HG02610 (cell line): ENCODE measurements around the gene NINJ2.

ENCODE experiments used
- ATAC-seq: cut with Tn5 transposase; IDR thresholded peaks from one replicate; pipeline ENCODE4 v1.9.1; 2021; ENCODE audit warnings: mild to moderate bottlenecking, moderate library complexity; ENCODE audit not compliant: unreplicated experiment

The NINJ2 gene

DNA sequence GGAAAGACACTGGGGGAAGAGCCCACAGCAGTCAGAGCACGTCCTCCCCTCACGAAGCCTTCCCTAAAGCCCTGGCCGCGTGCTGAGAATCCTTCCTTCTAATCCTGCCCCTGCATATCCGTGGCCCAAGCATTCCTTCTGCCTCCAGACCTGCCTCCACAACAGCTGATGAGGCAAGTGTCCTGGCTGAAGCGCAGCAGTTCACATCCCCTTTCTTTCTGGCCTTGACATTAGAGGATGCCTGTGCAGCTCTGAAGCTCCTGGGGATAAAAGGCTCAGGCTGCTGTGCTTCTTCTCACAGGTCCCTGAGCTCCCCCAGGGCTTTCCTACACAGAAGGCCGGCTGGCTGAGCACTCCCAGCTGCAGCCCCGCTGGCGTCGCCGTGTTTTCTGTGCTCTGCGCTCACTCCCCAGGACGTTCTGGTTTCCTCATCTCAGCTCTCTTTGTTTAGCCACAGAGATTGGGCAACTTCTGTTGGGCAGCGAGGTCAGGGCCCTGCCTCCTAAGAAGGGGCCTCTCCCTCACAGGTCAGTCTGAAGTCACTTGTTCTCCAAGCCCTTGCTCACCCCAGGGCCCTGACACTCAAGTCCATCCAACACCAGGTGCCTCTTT, 45.8 kb downstream of the NINJ2 start:
- ATAC-seq, result no peak

DNA sequence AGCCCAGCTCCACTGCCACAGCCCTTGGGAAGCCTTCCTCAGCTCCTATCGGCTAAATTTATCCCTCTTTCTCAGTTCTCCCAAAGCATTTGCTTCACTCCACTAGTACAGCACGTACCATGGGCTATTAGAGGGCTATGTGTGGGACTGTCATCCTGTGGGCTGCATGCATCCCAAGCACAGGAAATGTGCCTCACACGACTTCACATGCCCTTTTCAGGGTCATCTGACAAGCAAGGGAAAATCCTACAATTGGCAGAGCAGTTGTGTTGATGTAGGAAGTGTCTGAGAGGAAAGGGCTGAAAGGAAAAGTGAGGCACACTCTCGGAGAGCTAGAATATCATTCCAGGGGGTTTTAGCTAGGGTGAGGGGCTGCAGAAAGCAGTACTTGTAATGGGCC, 47.6 kb downstream of the NINJ2 start:
- ATAC-seq, result no peak

DNA sequence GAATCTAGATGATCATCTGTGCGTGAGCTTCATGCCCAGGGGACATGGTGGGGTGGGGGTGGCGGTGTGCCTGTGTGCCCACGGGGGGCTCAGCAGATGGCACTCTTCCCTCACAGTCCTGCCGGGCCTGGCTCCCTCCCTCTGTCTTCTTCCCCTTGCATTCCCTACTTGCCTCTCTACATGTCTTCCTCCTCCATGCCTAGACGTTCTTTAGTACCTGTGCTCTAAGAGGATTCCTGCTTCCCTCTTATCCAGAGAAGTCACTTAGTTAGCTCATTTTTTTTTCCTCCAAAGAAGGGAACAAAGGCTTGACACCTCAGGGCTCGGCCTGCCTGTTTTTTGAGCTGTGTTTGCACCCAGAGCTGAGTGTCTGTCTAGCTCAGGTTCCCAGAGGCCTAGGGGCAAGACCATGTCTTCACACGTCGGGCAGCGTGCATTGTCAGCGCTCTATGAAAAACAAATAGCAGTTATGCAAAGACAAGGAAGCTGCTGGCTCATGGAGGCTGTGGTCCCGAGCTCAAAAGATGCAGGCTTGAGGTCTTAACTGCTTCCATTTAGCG, 48.8 kb downstream of the NINJ2 start:
- ATAC-seq, result no peak

DNA sequence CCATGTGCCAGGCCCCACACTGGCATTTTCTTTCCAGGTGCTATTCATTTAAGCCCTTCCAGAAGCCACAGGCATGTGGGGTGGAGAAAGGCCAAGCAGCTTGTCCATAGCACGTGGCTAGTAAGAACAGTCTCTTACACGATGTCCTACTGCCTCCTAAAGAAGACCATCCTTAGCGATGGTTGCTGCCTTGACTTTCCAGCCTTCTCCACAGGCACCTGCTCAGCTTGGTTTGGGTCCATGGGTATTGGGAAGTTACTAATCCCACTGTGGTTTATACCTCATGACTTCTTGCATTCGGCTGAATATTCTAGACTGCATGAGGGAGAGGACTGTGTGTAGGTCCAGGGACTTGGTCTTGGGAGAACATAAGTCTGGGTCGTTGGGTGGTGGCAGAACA, 49.2 kb downstream of the NINJ2 start:
- no peak for ATAC-seq

DNA sequence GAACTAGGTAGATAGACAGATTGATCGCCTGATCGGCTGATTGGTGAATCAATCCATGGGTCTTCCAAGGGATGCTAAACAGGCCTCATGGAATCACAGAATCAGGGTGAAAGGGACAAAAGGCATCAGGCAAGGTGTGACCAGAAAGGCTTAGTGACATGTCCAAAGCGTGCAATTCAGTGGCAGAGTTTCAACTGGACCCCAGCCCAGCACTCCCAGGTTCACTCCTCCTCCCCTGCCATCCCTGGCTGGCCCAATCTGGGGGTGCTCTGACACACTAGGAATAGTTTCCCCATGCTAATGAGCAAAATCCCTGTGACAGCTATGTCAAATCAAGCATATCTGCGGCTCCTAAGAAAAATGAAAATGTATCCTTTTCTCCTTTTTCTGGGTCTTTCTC, 50.4 kb downstream of the NINJ2 start:
- ATAC-seq, result no peak

GRCh38 chr12:612293-612692, 51.0 kb downstream of the NINJ2 start:
- ATAC-seq, result no peak

GRCh38 chr12:611721-612120, 51.5 kb downstream of the NINJ2 start:
- ATAC-seq, result no peak

- ATAC-seq, result no peak
Observed at GRCh38 chr12:608921-609320, 54.3 kb downstream of the NINJ2 start.

- no peak for ATAC-seq
Observed at GRCh38 chr12:608413-608812, 54.8 kb downstream of the NINJ2 start.

- no peak for ATAC-seq
Observed at GRCh38 chr12:607541-608001, 55.7 kb downstream of the NINJ2 start.

DNA sequence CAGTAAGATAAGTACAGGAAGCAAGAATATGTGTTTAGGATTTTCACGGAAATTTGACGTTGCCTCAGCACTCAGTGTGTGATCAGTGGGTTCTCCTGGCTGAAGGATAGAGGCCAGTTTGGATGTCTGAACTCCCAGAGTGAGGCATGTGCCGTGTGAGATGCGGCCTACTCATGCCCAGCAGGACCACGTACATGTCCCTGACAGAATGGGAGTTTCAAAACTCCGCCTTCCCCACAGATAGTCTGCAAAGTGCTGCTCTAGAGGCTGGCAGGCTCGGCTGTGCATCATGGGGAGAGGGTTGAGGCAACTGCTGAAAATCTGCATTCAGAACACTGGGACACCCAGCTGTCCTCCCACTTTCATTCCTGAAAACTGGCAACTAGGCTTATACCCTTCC, 58.3 kb downstream of the NINJ2 start:
- no peak for ATAC-seq

GRCh38 chr12:602700-603068, 60.6 kb downstream of the NINJ2 start:
- no peak for ATAC-seq

DNA sequence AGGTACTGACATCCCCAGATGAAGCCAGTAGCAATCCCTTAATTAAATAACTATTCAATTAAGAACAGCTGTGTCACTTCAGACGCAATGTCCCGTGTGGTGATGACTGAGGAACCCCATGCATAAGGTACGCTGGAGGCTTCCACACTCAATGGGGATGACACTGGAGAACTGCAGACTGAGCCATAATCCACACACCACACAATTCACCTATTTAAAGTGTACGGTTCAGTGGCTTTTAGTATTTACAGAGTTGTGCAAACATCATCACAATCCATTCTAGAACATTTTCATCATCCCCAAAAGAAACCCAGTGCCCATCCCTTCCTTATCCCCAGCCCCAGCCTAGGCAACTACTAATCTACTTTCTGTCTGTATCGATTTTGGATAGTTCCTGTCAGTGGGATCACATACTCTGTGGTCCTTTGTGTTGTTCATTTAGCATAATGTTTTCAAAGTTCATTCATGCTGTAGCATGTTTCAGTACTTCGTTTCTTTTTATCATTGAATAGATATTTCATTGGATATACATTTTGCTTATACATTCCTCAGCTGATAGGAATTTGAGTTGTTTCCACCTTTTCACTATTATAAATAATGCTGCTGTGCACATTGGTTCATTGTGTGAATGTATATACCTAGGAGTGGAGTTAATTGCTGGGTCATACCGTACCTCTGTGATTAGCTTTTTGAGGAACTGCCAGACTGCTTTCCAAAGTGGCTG, 61.1 kb downstream of the NINJ2 start:
- no peak for ATAC-seq

DNA sequence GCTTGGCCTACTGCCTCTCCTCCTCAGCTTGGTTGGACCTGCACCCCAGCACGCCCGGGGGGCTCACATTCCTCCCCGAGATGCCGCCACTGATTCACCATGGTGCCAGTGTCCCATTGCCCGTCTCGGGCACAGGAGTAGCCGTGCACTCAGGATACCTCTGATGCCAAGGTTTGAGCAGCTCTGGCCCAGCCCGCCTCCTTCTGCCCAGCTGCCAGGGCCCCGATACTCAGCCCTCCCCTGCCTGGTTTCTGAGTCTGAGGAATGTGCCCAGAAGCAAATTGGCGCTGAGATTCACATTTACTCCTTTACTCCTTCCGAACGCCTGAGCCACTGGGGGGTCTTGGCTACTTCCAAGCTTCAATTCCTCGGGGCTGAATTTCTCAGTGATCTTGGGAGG, 63.5 kb downstream of the NINJ2 start:
- ATAC-seq, result no peak

DNA sequence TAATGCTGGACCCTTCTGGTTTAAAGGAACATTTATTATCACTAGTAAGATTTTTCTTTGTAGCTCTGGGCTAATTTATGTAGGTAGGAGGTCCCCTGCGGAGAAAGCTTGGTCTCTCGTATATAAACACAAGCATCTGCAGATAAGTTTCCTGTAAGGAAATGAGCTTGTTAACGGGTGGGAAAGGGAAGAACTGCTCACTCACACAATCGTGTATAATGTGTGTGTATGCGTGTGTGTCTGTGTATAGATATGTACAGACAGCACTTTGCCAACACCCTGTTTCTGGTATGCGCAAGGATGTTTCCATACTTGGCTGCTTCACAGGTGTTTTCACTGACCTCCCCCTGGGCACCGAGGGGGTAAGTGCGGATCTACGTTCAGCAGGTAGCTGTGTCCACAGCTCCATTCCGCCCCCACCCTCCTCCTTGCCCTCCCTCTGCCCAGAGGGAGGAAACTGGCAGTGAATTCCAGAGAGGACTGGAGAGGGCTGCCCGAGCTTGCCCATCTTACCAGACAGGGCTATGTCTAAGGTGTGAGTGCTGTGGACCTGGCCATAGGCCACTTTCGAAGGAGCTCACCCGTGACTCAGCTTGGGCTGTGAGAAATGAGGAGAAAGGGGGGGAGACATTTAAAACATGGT, 65.2 kb downstream of the NINJ2 start:
- no peak for ATAC-seq

DNA sequence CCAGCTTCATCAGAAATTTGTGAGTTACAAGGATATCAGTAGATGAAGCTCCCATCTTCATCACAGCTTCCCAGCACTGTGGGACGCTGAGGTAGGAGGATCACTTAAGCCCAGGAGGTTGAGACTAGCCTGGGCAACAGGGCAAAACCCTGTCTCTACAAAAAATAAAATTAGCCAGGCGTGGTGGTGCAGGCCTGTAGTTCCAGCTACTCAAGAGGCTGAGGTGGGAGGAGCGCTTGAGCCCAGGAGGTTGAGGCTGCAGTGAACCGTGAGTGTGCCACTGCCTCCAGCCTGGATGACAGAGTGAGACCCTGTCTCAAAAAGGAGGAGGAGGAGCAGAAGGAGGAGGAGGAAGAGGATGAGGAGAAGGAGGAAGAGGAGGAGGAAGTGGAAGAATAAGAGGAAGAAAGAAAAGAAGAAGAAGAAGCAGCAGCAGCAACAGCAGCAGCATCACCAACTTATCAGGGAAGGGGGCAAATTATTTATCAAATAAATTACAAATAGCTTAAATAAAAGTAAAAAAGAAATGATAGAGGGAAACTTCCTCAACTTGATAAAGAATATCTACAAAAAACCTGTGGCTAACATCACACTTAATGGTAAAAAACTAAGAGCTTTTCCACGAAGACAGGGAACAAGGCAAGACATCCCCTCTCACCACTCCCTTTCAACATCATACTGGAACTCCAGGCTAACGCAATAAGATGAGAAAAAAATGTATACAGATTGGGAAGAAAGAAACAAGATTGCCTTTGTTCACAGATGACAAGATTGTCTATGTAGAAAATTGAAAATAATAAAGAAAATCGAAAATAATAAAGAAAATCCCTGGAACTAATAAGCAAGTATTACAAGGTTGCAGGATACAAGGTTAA, 69.6 kb downstream of the NINJ2 start:
- ATAC-seq, result no peak

DNA sequence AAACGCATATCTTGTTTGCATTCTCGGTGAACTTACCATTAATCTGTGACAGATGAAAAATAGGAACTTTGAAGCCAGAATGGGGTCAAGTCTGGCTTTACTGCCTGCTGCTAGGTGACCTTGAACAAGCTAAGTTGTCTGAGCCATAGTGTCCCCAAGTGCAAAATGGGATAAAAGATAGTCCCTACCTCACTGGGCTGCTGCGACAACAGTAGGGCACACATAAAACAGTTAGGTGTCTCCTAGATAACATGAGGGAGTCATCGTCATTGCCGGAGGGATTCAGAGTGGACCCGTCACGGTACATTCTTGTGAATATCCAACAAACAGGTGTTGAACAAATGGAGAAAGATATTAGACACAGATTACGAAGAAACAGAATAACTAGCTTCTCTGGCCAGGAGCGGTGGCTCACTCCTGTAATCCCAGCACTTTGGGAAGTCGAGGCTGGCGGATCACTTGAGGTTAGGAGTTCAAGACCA, 71.2 kb downstream of the NINJ2 start:
- no peak for ATAC-seq

- no peak for ATAC-seq
Observed at GRCh38 chr12:591167-592023, 71.8 kb downstream of the NINJ2 start.

DNA sequence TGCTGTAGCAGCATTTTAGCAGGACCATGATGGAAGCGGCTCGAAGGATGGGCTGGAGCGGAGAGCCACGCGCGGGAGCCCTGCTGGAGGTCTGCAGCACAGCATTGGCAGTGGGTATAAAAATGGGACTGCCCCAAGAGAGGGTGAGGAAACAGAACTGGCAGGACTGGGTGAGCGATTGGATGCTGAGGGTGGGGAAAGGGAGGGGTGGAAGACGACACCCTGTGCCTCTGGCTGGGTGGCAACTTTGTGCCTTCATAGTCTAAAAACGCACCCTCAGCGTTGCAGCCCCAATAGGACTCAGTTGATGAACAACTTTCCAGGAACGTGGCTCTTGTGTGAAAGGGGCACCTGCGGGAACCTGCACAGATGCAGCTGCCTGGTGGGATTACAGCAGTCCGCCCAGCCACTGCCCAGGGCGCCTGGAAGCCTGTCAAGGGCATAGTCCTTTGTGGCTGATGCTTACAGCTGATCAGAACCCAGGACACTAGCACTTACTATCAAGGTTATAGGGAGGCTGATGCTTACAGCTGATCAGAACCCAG, 73.0 kb downstream of the NINJ2 start:
- no peak for ATAC-seq

- ATAC-seq, result no peak
Observed at GRCh38 chr12:588646-589045, 74.6 kb downstream of the NINJ2 start.
